GM23338 (cell line): ENCODE results near the gene CNTN1. TPM values are rescaled to one million over a fixed set of nuclear protein-coding genes. Genes with fewer than 3 reads are reported as not detected.

Experiments used
- ATAC-seq: fragments of 200-7000 bp; cut with Tn5 transposase; 3 replicates; pipeline ENCODE4 v1.9.1; 2020
- DNase-seq: peaks from one replicate; pipeline ENCODE4 v3.0.0-alpha.2; 2015; ENCODE audit warnings: low spot score
- H2AFZ ChIP-seq: fragments of 200-600 bp; sonication (generic); 2 replicates; pipeline ENCODE4 v1.8.0; 2016; ENCODE audit warnings: antibody characterized with exemption, mild to moderate bottlenecking, moderate library complexity
- H3F3A ChIP-seq: fragments of 200-600 bp; sonication (generic); replicated peaks from 2 replicates; pipeline ENCODE4 v1.8.0; 2017; ENCODE audit warnings: antibody characterized with exemption, mixed run types, low read depth
- H3K27ac ChIP-seq: fragments of 200-600 bp; sonication (generic); 2 replicates; pipeline ENCODE4 v1.6.1; 2016; ENCODE audit warnings: low read depth
- H3K27me3 ChIP-seq: fragments of 200-600 bp; sonication (generic); 2 replicates; pipeline ENCODE4 v1.8.0; 2016; ENCODE audit warnings: mild to moderate bottlenecking, mixed run types, moderate library complexity; ENCODE audit not compliant: insufficient read depth
- H3K36me3 ChIP-seq: fragments of 200-600 bp; sonication (generic); 2 replicates; pipeline ENCODE4 v1.8.0; 2016; ENCODE audit warnings: mild to moderate bottlenecking; ENCODE audit not compliant: insufficient read depth
- H3K4me1 ChIP-seq: fragments of 200-600 bp; sonication (generic); 2 replicates; pipeline ENCODE4 v1.8.0; 2016; ENCODE audit warnings: mild to moderate bottlenecking, moderate library complexity; ENCODE audit not compliant: insufficient read depth
- H3K4me2 ChIP-seq: fragments of 200-600 bp; sonication (generic); 2 replicates; pipeline ENCODE4 v1.7.1; 2017; ENCODE audit warnings: mixed run types
- H3K4me3 ChIP-seq: fragments of 200-600 bp; sonication (generic); 2 replicates; pipeline ENCODE4 v1.6.1; 2016; ENCODE audit warnings: mixed run types
- H3K79me2 ChIP-seq: fragments of 200-600 bp; sonication (generic); replicated peaks from 2 replicates; pipeline ENCODE4 v1.8.0; 2017; ENCODE audit warnings: mild to moderate bottlenecking; ENCODE audit not compliant: insufficient read depth
- H3K9me2 ChIP-seq: fragments of 200-600 bp; sonication (generic); 2 replicates; pipeline ENCODE4 v1.8.0; 2017; ENCODE audit not compliant: insufficient read depth
- H4K20me1 ChIP-seq: fragments of 200-600 bp; sonication (generic); replicated peaks from 2 replicates; pipeline ENCODE4 v1.8.0; 2017; ENCODE audit warnings: mild to moderate bottlenecking; ENCODE audit not compliant: insufficient read depth
- H3K27ac Mint-ChIP-seq: 2 replicates; pipeline ENCODE4 v1.8.0; 2020; ENCODE audit warnings: inconsistent platforms, mild to moderate bottlenecking, moderate library complexity, mixed read lengths
- H3K27me3 Mint-ChIP-seq: 3 replicates; pipeline ENCODE4 v1.8.0; 2022; ENCODE audit warnings: low read depth, mild to moderate bottlenecking, moderate library complexity, mixed read lengths, inconsistent platforms; ENCODE audit not compliant: insufficient read depth, poor library complexity
- H3K36me3 Mint-ChIP-seq: 3 replicates; pipeline ENCODE4 v1.8.0; 2021; ENCODE audit warnings: low read depth, mild to moderate bottlenecking, inconsistent platforms, moderate library complexity, mixed read lengths
- H3K4me1 Mint-ChIP-seq: 3 replicates; pipeline ENCODE4 v1.8.0; 2020; ENCODE audit warnings: mild to moderate bottlenecking, inconsistent platforms, mixed read lengths
- H3K4me3 Mint-ChIP-seq: 3 replicates; pipeline ENCODE4 v1.8.0; 2021; ENCODE audit warnings: moderate library complexity, mild to moderate bottlenecking, inconsistent platforms, mixed read lengths
- H3K9me3 Mint-ChIP-seq: 3 replicates; pipeline ENCODE4 v1.8.0; 2020; ENCODE audit warnings: moderate library complexity, mild to moderate bottlenecking, inconsistent platforms, mixed read lengths
- CREB1 ChIP-seq: fragments of 250-450 bp; sonication (Bioruptor Pico); IDR thresholded peaks from 2 replicates; pipeline ENCODE4 v1.5.0; 2020; ENCODE audit warnings: low read depth, mild to moderate bottlenecking, moderate library complexity
- EZH2 ChIP-seq: fragments of 200-600 bp; sonication (generic); IDR thresholded peaks from one replicate; pipeline ENCODE4 v1.8.0; 2017; ENCODE audit warnings: antibody characterized with exemption, mild to moderate bottlenecking, low read depth; ENCODE audit not compliant: unreplicated experiment
- EZH2phosphoT487 ChIP-seq: fragments of 200-600 bp; sonication (generic); IDR thresholded peaks from one replicate; pipeline ENCODE4 v1.8.1; 2018; ENCODE audit warnings: antibody characterized with exemption; ENCODE audit not compliant: unreplicated experiment
- NANOG ChIP-seq: IDR thresholded peaks from 2 replicates; pipeline ENCODE4 v1.6.1; 2016; ENCODE audit warnings: antibody characterized with exemption, borderline replicate concordance
- polyA plus RNA-seq: library from polyadenylated mRNA; unstranded; fragments of >200 nt; fragmentation: Nextera tagmentation; extraction: Ambion mirVana; gene quantifications from 2 replicates; pipeline ENCODE4 v1.2.1, GENCODE V29; 2016
- total RNA-seq: library from RNA; depleted of rRNA; stranded (reverse); fragments of >200 nt; shearing (Covaris generic); gene quantifications from 2 replicates; pipeline ENCODE4 v1.2.3, GENCODE V29; 2014
- TF ChIP-seq, protein P1 (sequence below): IDR thresholded peaks from one replicate; pipeline ENCODE4 v1.6.1; 2018; ENCODE audit warnings: antibody characterized with exemption; ENCODE audit not compliant: unreplicated experiment
- TF ChIP-seq, protein P2 (sequence below): IDR thresholded peaks from 2 replicates; pipeline ENCODE4 v1.6.1; 2016; ENCODE audit warnings: antibody characterized with exemption
- TF ChIP-seq, protein P3 (sequence below), 2 experiments: fragments of 200-600 bp in 1 of 2; sonication (generic) in 1 of 2; conservative IDR thresholded peaks; 2 replicates each; pipeline versions ENCODE4 v1.5.1 to v1.6.1; 2016 to 2017; ENCODE audit warnings: antibody characterized with exemption in 2 of 2, low read depth in 2 of 2, mild to moderate bottlenecking in 2 of 2, moderate library complexity in 1 of 2

The CNTN1 gene
- total and polyA plus RNA-seq, 2 experiments from 2014 or later, result 5.0 to 27.0 TPM

GRCh38 chr12:40801082-40801481, 108.8 kb downstream of the CNTN1 start:
- Histone ChIP-seq H3K27me3 (no peaks in the 10 kb centered on the region), H3K4me3 (no peak overlapping the region), H3K4me2 (no peak overlapping the region), H3K9me2 (no peaks in the 10 kb centered on the region), H3K79me2 (no peaks in the 10 kb centered on the region), H3K36me3 (no peaks in the 10 kb centered on the region), H3K4me1 (no peaks in the 10 kb centered on the region; the same call in 1 of the 2 replicates), H2AFZ (no peak overlapping the region), H4K20me1 (0 out of 2 replicates have a peak, but pooled peaks cover 3% of the 10 kb centered on the region), H3K27ac (no peak overlapping the region), H3F3A (no peaks in the 10 kb centered on the region)
- H3K4me3 Mint-ChIP-seq, result no peak overlapping the region
- H3K36me3 Mint-ChIP-seq, result no peaks in the 10 kb centered on the region
- H3K27me3 Mint-ChIP-seq, result no peaks in the 10 kb centered on the region
- peaks cover 9% of the 10 kb centered on the region; the same call in 2 of the 3 replicates for H3K4me1 Mint-ChIP-seq
- H3K9me3 Mint-ChIP-seq, result no peaks in the 10 kb centered on the region
- TF ChIP-seq EZH2phosphoT487 (no peak), NANOG (no peak)
- TF ChIP-seq, protein P1, sequence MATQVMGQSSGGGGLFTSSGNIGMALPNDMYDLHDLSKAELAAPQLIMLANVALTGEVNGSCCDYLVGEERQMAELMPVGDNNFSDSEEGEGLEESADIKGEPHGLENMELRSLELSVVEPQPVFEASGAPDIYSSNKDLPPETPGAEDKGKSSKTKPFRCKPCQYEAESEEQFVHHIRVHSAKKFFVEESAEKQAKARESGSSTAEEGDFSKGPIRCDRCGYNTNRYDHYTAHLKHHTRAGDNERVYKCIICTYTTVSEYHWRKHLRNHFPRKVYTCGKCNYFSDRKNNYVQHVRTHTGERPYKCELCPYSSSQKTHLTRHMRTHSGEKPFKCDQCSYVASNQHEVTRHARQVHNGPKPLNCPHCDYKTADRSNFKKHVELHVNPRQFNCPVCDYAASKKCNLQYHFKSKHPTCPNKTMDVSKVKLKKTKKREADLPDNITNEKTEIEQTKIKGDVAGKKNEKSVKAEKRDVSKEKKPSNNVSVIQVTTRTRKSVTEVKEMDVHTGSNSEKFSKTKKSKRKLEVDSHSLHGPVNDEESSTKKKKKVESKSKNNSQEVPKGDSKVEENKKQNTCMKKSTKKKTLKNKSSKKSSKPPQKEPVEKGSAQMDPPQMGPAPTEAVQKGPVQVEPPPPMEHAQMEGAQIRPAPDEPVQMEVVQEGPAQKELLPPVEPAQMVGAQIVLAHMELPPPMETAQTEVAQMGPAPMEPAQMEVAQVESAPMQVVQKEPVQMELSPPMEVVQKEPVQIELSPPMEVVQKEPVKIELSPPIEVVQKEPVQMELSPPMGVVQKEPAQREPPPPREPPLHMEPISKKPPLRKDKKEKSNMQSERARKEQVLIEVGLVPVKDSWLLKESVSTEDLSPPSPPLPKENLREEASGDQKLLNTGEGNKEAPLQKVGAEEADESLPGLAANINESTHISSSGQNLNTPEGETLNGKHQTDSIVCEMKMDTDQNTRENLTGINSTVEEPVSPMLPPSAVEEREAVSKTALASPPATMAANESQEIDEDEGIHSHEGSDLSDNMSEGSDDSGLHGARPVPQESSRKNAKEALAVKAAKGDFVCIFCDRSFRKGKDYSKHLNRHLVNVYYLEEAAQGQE, result no peak
- TF ChIP-seq, protein P2, sequence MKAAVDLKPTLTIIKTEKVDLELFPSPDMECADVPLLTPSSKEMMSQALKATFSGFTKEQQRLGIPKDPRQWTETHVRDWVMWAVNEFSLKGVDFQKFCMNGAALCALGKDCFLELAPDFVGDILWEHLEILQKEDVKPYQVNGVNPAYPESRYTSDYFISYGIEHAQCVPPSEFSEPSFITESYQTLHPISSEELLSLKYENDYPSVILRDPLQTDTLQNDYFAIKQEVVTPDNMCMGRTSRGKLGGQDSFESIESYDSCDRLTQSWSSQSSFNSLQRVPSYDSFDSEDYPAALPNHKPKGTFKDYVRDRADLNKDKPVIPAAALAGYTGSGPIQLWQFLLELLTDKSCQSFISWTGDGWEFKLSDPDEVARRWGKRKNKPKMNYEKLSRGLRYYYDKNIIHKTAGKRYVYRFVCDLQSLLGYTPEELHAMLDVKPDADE, result no peak
- TF ChIP-seq, protein P3, sequence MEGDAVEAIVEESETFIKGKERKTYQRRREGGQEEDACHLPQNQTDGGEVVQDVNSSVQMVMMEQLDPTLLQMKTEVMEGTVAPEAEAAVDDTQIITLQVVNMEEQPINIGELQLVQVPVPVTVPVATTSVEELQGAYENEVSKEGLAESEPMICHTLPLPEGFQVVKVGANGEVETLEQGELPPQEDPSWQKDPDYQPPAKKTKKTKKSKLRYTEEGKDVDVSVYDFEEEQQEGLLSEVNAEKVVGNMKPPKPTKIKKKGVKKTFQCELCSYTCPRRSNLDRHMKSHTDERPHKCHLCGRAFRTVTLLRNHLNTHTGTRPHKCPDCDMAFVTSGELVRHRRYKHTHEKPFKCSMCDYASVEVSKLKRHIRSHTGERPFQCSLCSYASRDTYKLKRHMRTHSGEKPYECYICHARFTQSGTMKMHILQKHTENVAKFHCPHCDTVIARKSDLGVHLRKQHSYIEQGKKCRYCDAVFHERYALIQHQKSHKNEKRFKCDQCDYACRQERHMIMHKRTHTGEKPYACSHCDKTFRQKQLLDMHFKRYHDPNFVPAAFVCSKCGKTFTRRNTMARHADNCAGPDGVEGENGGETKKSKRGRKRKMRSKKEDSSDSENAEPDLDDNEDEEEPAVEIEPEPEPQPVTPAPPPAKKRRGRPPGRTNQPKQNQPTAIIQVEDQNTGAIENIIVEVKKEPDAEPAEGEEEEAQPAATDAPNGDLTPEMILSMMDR (conservative IDR thresholded peaks at IDR 0.05; ENCODE audit: low read depth in 2 of 2), result no peak
- no peak for DNase-seq
- no peak for ATAC-seq
- no peak overlapping the region for H3K27ac Mint-ChIP-seq

- Mint-ChIP-seq H3K27me3 (no peaks in the 10 kb centered on the region), H3K4me3 (no peak overlapping the region), H3K4me1 (peaks cover 9% of the 10 kb centered on the region; the same call in 2 of the 3 replicates), H3K36me3 (no peaks in the 10 kb centered on the region), H3K27ac (no peak overlapping the region), H3K9me3 (no peaks in the 10 kb centered on the region)
- no peak overlapping the region for H3K4me3 ChIP-seq
- H3K79me2 ChIP-seq, result no peaks in the 10 kb centered on the region
- no peaks in the 10 kb centered on the region for H3F3A ChIP-seq
- DNase-seq (no peak), ATAC-seq (no peak)
- no peak overlapping the region for H2AFZ ChIP-seq
- no peaks in the 10 kb centered on the region for H3K36me3 ChIP-seq
- H3K9me2 ChIP-seq, result no peaks in the 10 kb centered on the region
- no peak overlapping the region for H3K27ac ChIP-seq
- H3K4me2 ChIP-seq, result no peak overlapping the region
- H3K4me1 ChIP-seq, result no peaks in the 10 kb centered on the region; the same call in 1 of the 2 replicates
- no peaks in the 10 kb centered on the region for H3K27me3 ChIP-seq
- H4K20me1 ChIP-seq, result 0 out of 2 replicates have a peak, but pooled peaks cover 3% of the 10 kb centered on the region
- TF ChIP-seq EZH2 (no peak), CREB1 (CRISPR knock-in tag) (no peak), NANOG (no peak)
- TF ChIP-seq, protein P1, result no peak
Observed at GRCh38 chr12:40801861-40802260, 109.6 kb downstream of the CNTN1 start.
